GM12875 (cell line): ENCODE results near the gene SAMD14.

ENCODE experiments used
- H3K4me3 ChIP-seq: one replicate; pipeline ENCODE4 v1.5.1; 2011; ENCODE audit warnings: low read depth, low read length, control low read depth
- CTCF ChIP-seq: IDR thresholded peaks from 2 replicates; pipeline ENCODE4 v1.5.1; 2011; ENCODE audit warnings: low read depth, mild to moderate bottlenecking, control low read depth, inconsistent platforms, low read length, moderate library complexity, borderline replicate concordance; ENCODE audit not compliant: insufficient read depth

SAMD14 gene

GRCh38 chr17:50129353-50129727, 620 bp downstream of the SAMD14 start:
- no peak for TF ChIP-seq CTCF
- H3K4me3 ChIP-seq, result no peak overlapping the region

- H3K4me3 ChIP-seq, result no peak overlapping the region
- TF ChIP-seq CTCF, result no peak
Measured at GRCh38 chr17:50128441-50129352, 1.3 kb downstream of the SAMD14 start.

DNA sequence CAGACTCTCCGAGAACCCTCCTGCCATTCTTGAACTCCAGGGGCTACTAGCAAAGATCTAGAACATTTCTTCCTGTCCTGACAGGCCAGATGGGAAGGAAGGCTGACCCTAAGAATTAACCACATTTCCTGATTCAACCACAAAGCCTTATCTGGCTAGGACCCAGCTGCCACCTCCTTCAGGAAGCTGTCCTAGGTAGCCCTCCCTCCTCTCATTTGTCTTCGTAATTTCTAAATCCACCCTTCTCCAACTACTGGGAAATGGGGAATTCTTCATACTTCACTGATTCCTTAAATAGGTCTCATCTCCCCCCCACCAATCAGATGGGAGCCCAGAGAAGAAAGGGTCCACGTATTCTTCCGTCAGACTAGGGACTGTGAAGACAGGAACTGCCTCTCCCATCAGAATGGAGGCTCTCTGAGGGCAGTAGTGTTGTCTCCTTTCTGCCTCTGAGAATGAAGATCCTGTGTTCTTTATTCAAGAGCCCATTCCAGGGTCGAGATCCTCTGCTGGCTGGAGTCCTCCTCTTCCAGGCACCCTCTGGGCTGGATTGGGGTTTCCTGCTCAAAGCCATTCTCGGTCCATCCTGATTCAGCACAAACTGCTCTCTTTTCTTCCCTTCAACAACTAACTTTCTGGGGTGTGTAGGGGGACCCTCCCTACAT, 2.1 kb downstream of the SAMD14 start:
- TF ChIP-seq CTCF, result no peak
- no peak overlapping the region for H3K4me3 ChIP-seq

DNA sequence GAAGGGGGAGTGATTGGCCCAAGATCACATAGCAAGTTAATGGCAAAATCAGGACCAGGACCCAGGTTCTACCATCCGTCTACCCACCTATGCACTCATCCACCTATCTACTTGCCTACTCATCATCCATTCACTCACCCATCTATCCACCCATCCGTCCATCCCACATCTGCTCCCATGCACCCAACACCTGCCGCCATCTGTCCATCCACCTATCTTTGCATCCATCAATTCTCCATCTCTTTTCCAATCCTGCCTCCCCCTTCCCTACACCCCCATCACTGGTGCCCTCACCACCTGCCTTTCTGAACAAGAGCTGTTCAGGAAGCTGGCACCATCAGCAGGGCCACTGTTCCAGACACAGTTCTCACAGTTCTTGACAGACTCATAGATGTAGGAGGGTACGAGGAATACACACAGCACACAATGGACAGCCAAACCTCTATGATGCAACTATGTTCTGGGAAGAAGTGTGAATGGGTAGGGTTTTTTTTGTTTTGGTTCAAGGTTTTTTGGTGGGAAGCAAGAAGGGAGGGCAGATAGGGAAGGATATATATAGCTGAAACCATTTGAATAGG, 4.5 kb downstream of the SAMD14 start:
- H3K4me3 ChIP-seq, result no peak overlapping the region
- TF ChIP-seq CTCF, result no peak

DNA sequence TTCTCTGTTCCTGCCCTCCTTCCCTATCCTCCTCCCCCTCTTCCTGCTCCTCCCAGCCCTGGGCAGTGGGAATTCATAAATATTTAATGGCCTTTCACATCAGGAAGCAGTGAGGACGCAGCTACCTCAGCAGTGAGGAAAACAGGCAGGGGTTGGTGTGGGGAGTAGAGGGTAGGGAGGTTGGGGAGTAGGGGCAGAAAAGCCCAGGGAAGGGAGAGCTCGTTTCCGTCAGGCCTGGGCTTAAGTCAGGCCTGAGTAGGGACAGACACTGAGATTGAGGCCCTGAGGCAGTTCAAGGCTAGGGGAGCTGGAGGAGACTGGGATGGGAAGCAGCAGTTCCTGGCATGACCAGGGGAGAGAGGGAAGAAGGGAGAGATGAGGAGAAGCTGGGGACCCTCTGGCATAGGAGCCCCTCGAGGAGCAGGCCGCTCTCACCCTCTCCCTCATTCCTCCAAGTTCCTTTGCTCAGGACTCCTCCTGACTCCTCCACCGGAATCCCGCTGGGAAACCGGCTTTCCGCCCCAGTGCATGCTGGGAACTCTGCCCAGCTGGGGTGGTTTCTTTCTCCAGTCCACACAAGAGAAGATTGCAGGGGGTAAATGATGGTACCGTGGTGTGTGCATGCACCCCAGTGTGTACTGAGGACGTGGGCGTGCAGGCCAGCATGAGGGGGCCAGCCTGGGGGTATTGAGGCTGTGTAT, 6.2 kb downstream of the SAMD14 start:
- no peak for TF ChIP-seq CTCF

GRCh38 chr17:50122945-50123344, 7.0 kb downstream of the SAMD14 start:
- TF ChIP-seq CTCF, result no peak
- no peak overlapping the region for H3K4me3 ChIP-seq

More for the DNA sequence above, 6.2 kb downstream of the SAMD14 start:
- no peak overlapping the region for H3K4me3 ChIP-seq
